ENCODE results near the gene C3orf20. TPM values are rescaled to one million over a fixed set of nuclear protein-coding genes. Genes with fewer than 3 reads are reported as not detected.

C3orf20 gene
- total and polyA plus RNA-seq, 2 of the 13 experiments (the other 11 are each of a cell fraction or from before 2014, with no cell fraction given): 0.03 to 0.04 TPM

DNA sequence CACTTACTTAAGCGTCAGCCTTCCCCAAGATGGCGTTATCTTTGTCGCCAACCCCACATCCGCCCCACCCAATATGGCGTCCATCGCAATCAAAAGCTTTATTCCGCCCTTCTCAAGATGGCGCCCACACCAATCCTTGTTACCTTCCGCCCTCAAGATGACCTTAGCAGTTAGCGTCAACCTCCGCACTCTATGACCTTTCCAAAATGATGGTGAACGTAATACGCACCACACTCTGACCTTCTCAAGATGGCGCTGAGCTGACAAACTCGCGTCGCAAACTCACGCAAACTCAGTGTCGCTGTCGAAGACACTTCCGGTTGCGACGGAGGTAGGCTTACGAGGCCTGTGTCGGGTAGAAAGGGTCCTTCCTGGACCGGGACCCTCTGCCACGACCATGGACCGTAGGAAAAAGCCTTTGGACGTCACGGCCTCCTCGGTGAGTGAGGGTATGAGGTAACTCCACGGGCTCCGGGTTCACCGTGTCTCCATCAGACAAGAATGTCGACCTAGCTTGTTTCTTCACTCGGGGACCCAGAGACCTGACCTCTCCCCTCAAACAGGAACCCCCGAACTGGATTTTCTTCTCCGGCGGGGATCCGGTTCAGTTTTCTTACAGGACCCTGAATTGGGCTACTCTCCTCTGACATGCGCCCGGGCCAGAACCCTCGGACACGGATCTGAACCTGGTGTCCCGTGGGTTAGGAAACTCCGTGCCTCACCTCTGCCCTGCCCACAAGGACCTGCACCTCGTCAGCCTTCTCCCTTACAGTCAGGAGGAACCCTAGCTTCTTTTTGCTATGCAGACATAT, 23.3 kb upstream of the C3orf20 start, which contains the start of gene CCDC174 (continued):
- TF ChIP-seq, protein P1, sequence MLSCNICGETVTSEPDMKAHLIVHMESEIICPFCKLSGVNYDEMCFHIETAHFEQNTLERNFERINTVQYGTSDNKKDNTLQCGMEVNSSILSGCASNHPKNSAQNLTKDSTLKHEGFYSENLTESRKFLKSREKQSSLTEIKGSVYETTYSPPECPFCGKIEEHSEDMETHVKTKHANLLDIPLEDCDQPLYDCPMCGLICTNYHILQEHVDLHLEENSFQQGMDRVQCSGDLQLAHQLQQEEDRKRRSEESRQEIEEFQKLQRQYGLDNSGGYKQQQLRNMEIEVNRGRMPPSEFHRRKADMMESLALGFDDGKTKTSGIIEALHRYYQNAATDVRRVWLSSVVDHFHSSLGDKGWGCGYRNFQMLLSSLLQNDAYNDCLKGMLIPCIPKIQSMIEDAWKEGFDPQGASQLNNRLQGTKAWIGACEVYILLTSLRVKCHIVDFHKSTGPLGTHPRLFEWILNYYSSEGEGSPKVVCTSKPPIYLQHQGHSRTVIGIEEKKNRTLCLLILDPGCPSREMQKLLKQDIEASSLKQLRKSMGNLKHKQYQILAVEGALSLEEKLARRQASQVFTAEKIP (CRISPR knock-in tag; IDR thresholded peaks at IDR 0.05; ENCODE audit: borderline replicate concordance): no peak
- TF ChIP-seq REXO4 (CRISPR knock-in tag; IDR thresholded peaks at IDR 0.05; ENCODE audit: borderline replicate concordance) (no peak), TSC22D2 (CRISPR knock-in tag; IDR thresholded peaks at IDR 0.05; ENCODE audit: borderline replicate concordance) (0 out of 2 replicates have a peak, but pooled peaks have one; percentile 6), ZNF678 (CRISPR knock-in tag; IDR thresholded peaks at IDR 0.05) (no peak), ZNF660 (CRISPR knock-in tag; IDR thresholded peaks at IDR 0.05; ENCODE audit: borderline replicate concordance, low read depth) (no peak), ZNF891 (CRISPR knock-in tag; IDR thresholded peaks at IDR 0.05) (0 out of 2 replicates have a peak, but pooled peaks have one; percentile 66), ZNF570 (CRISPR knock-in tag; IDR thresholded peaks at IDR 0.05; ENCODE audit: borderline replicate concordance) (no peak), KAT8 (CRISPR knock-in tag; IDR thresholded peaks at IDR 0.05) (peak; percentile 98), ATF7 (IDR thresholded peaks at IDR 0.05) (peak; percentile 40; the same call in 1 of the 2 replicates), ATF7 (CRISPR knock-in tag; IDR thresholded peaks at IDR 0.05) (peak; percentile 84; the same call in 1 of the 2 replicates), MAFG (CRISPR knock-in tag; IDR thresholded peaks at IDR 0.05) (no peak), FOXJ3 (CRISPR knock-in tag; IDR thresholded peaks at IDR 0.05; ENCODE audit: borderline replicate concordance) (peak; percentile 59; the same call in 1 of the 2 replicates), TBX2 (CRISPR knock-in tag; IDR thresholded peaks at IDR 0.05; ENCODE audit: borderline replicate concordance) (peak; percentile 79; the same call in 1 of the 2 replicates), NFKB2 (CRISPR knock-in tag; IDR thresholded peaks at IDR 0.05; ENCODE audit: borderline replicate concordance) (no peak), KDM5A (IDR thresholded peaks at IDR 0.05; ENCODE audit: borderline replicate concordance, low read length) (peak; percentile 75; the same call in 1 of the 2 replicates), MBD4 (IDR thresholded peaks at IDR 0.05; ENCODE audit: borderline replicate concordance, low read length) (no peak), ZNF720 (CRISPR knock-in tag; IDR thresholded peaks at IDR 0.05) (no peak), ZNF550 (CRISPR knock-in tag; IDR thresholded peaks at IDR 0.05; ENCODE audit: borderline replicate concordance) (peak; percentile 68; the same call in 1 of the 2 replicates)
- TF ChIP-seq, protein P2, sequence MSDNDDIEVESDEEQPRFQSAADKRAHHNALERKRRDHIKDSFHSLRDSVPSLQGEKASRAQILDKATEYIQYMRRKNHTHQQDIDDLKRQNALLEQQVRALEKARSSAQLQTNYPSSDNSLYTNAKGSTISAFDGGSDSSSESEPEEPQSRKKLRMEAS (IDR thresholded peaks at IDR 0.05): peak; percentile 55; the same call in 1 of the 2 replicates
- TF ChIP-seq, protein P3, sequence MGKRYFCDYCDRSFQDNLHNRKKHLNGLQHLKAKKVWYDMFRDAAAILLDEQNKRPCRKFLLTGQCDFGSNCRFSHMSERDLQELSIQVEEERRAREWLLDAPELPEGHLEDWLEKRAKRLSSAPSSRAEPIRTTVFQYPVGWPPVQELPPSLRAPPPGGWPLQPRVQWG (CRISPR knock-in tag; IDR thresholded peaks at IDR 0.05; ENCODE audit: borderline replicate concordance, low read depth): no peak
- TF ChIP-seq, protein P4, sequence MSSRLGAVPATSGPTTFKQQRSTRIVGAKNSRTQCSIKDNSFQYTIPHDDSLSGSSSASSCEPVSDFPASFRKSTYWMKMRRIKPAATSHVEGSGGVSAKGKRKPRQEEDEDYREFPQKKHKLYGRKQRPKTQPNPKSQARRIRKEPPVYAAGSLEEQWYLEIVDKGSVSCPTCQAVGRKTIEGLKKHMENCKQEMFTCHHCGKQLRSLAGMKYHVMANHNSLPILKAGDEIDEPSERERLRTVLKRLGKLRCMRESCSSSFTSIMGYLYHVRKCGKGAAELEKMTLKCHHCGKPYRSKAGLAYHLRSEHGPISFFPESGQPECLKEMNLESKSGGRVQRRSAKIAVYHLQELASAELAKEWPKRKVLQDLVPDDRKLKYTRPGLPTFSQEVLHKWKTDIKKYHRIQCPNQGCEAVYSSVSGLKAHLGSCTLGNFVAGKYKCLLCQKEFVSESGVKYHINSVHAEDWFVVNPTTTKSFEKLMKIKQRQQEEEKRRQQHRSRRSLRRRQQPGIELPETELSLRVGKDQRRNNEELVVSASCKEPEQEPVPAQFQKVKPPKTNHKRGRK (CRISPR knock-in tag; IDR thresholded peaks at IDR 0.05): no peak
- TF ChIP-seq, protein P5, sequence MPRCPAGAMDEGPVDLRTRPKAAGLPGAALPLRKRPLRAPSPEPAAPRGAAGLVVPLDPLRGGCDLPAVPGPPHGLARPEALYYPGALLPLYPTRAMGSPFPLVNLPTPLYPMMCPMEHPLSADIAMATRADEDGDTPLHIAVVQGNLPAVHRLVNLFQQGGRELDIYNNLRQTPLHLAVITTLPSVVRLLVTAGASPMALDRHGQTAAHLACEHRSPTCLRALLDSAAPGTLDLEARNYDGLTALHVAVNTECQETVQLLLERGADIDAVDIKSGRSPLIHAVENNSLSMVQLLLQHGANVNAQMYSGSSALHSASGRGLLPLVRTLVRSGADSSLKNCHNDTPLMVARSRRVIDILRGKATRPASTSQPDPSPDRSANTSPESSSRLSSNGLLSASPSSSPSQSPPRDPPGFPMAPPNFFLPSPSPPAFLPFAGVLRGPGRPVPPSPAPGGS (CRISPR knock-in tag; IDR thresholded peaks at IDR 0.05): peak; percentile 73
- TF ChIP-seq, protein P6, sequence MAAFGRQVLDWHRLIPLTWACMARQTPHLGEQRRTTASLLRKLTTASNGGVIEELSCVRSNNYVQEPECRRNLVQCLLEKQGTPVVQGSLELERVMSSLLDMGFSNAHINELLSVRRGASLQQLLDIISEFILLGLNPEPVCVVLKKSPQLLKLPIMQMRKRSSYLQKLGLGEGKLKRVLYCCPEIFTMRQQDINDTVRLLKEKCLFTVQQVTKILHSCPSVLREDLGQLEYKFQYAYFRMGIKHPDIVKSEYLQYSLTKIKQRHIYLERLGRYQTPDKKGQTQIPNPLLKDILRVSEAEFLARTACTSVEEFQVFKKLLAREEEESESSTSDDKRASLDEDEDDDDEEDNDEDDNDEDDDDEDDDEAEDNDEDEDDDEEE (CRISPR knock-in tag; IDR thresholded peaks at IDR 0.05): 0 out of 2 replicates have a peak, but pooled peaks have one; percentile 26

All from HepG2 (cell line).